Natural killer cell treated with Interleukin-12 subunit alpha and Interleukin-12 subunit beta and Interleukin-15 and Interleukin-18, amount 100 ng/mL, for 72 hours (primary cell): Measurements from ENCODE around the gene NBEAL1. TPM values are rescaled to one million over a fixed set of nuclear protein-coding genes. Genes with fewer than 3 reads are reported as not detected.
"Not testable (repeated sequence)": the region's sequence is repeated elsewhere in the genome, so short reads cannot be mapped to it uniquely, and the experiment has no call there.

Experiments
- ATAC-seq, 2 donors: fragments of 150-1000 bp; cut with Tn5 transposase in 1 of 2; sonication (Bioruptor Pico), chemical (Tn5 transposase) in 1 of 2; 2 replicates each; pipeline ENCODE4 v1.10.0; 2021
- DNase-seq: peaks from one replicate; pipeline ENCODE4 v3.0.0; 2022; ENCODE audit warnings: low spot score
- H3K27ac Mint-ChIP-seq, 2 donors: 1 replicate in 1 of 2; 2 replicates in 1 of 2; pipeline ENCODE4 v1.8.0; 2022; ENCODE audit warnings: mixed read lengths in 2 of 2, mild to moderate bottlenecking in 1 of 2, moderate library complexity in 1 of 2
- H3K27me3 Mint-ChIP-seq, 2 donors: 1 replicate in 1 of 2; 2 replicates in 1 of 2; pipeline ENCODE4 v1.8.0; 2022; ENCODE audit warnings: mixed read lengths in 2 of 2
- H3K36me3 Mint-ChIP-seq: one replicate; pipeline ENCODE4 v1.8.0; 2022; ENCODE audit warnings: mixed read lengths
- H3K4me1 Mint-ChIP-seq, 2 donors: 1 replicate in 1 of 2; 2 replicates in 1 of 2; pipeline ENCODE4 v1.8.0; 2022; ENCODE audit warnings: low read depth in 2 of 2, mixed read lengths in 2 of 2, mild to moderate bottlenecking in 1 of 2
- H3K4me3 Mint-ChIP-seq: one replicate; pipeline ENCODE4 v1.8.0; 2022; ENCODE audit warnings: mixed read lengths
- H3K9me3 Mint-ChIP-seq: 2 replicates; pipeline ENCODE4 v1.8.0; 2022; ENCODE audit warnings: mixed read lengths
- total RNA-seq, 2 donors: library from RNA; stranded (reverse); gene quantifications; one replicate each; pipeline ENCODE4 v1.2.3, GENCODE V29; 2022

The NBEAL1 gene
- total RNA-seq, 2 donors from 2014 or later, result 12.3 to 19.2 TPM

GRCh38 chr2:203021991-203022390 is 7.3 kb downstream of the NBEAL1 start:
- H3K4me1 Mint-ChIP-seq, result peaks cover 9 to 18% of the 10 kb centered on the region in 2 donors
- no peak overlapping the region for H3K27ac Mint-ChIP-seq
- H3K9me3 Mint-ChIP-seq, result no peaks in the 10 kb centered on the region
- ATAC-seq (no peak), DNase-seq (no peak)
- no peaks in the 10 kb centered on the region for H3K36me3 Mint-ChIP-seq
- no peak overlapping the region for H3K4me3 Mint-ChIP-seq
- no peaks in the 10 kb centered on the region for H3K27me3 Mint-ChIP-seq

GRCh38 chr2:203022751-203023150 is 8.1 kb downstream of the NBEAL1 start:
- Mint-ChIP-seq H3K27ac (no peak overlapping the region), H3K4me3 (no peak overlapping the region), H3K36me3 (no peaks in the 10 kb centered on the region), H3K4me1 (peaks cover 9 to 18% of the 10 kb centered on the region in 2 donors), H3K27me3 (no peaks in the 10 kb centered on the region), H3K9me3 (no peaks in the 10 kb centered on the region)
- no peak for DNase-seq
- ATAC-seq, result no peak

- no peaks in the 10 kb centered on the region for H3K36me3 Mint-ChIP-seq
- no peaks in the 10 kb centered on the region for H3K4me1 Mint-ChIP-seq
- no peak overlapping the region for H3K27ac Mint-ChIP-seq
- DNase-seq (no peak), ATAC-seq (no peak)
- no peaks in the 10 kb centered on the region for H3K27me3 Mint-ChIP-seq
- H3K9me3 Mint-ChIP-seq, result no peaks in the 10 kb centered on the region
- H3K4me3 Mint-ChIP-seq, result no peak overlapping the region
Measured at GRCh38 chr2:203025592-203025991, 10.9 kb downstream of the NBEAL1 start.

GRCh38 chr2:203030545-203030944 is 15.9 kb downstream of the NBEAL1 start:
- no peak for DNase-seq
- Mint-ChIP-seq H3K27ac (no peak overlapping the region), H3K4me3 (no peak overlapping the region), H3K36me3 (peaks cover 4% of the 10 kb centered on the region), H3K27me3 (no peaks in the 10 kb centered on the region), H3K4me1 (peaks cover 9 to 15% of the 10 kb centered on the region in 2 donors), H3K9me3 (no peaks in the 10 kb centered on the region)
- no peak for ATAC-seq

- no peaks in the 10 kb centered on the region for H3K9me3 Mint-ChIP-seq
- H3K27me3 Mint-ChIP-seq, result no peaks in the 10 kb centered on the region
- H3K36me3 Mint-ChIP-seq, result peaks cover 4% of the 10 kb centered on the region
- ATAC-seq (no peak), DNase-seq (no peak)
- H3K4me3 Mint-ChIP-seq, result no peak overlapping the region
- peaks cover 9 to 15% of the 10 kb centered on the region in 2 donors for H3K4me1 Mint-ChIP-seq
- no peak overlapping the region for H3K27ac Mint-ChIP-seq
Measured at GRCh38 chr2:203030991-203031390, 16.3 kb downstream of the NBEAL1 start.

- peak overlapping the region; percentile 9 for H3K4me3 Mint-ChIP-seq
- H3K4me1 Mint-ChIP-seq, result peaks cover 9 to 15% of the 10 kb centered on the region in 2 donors
- H3K36me3 Mint-ChIP-seq, result peaks cover 4% of the 10 kb centered on the region
- no peaks in the 10 kb centered on the region for H3K27me3 Mint-ChIP-seq
- DNase-seq, result no peak
- no peak for ATAC-seq
- H3K27ac Mint-ChIP-seq, result no peak overlapping the region
- no peaks in the 10 kb centered on the region for H3K9me3 Mint-ChIP-seq
Measured at GRCh38 chr2:203033395-203033794, 18.7 kb downstream of the NBEAL1 start.

- Mint-ChIP-seq H3K9me3 (no peaks in the 10 kb centered on the region), H3K4me3 (no peak overlapping the region), H3K27ac (no peak overlapping the region), H3K27me3 (no peaks in the 10 kb centered on the region), H3K4me1 (peaks cover 12 to 15% of the 10 kb centered on the region in 2 donors), H3K36me3 (peaks cover 4% of the 10 kb centered on the region)
- DNase-seq (no peak), ATAC-seq (no peak)
Measured at GRCh38 chr2:203035879-203036470, 21.3 kb downstream of the NBEAL1 start.

- no peak overlapping the region for H3K27ac Mint-ChIP-seq
- DNase-seq (no peak), ATAC-seq (no peak)
- no peaks in the 10 kb centered on the region for H3K27me3 Mint-ChIP-seq
- no peaks in the 10 kb centered on the region for H3K9me3 Mint-ChIP-seq
- H3K4me3 Mint-ChIP-seq, result no peak overlapping the region
- peaks cover 9 to 13% of the 10 kb centered on the region in 2 donors for H3K4me1 Mint-ChIP-seq
- peaks cover 2% of the 10 kb centered on the region for H3K36me3 Mint-ChIP-seq
Measured at GRCh38 chr2:203037026-203037425, 22.4 kb downstream of the NBEAL1 start.

GRCh38 chr2:203038586-203038985 is 23.9 kb downstream of the NBEAL1 start:
- ATAC-seq (no peak), DNase-seq (no peak)
- Mint-ChIP-seq H3K36me3 (peaks cover 2% of the 10 kb centered on the region), H3K4me1 (peaks cover 4 to 6% of the 10 kb centered on the region in 2 donors), H3K9me3 (no peaks in the 10 kb centered on the region), H3K27ac (no peak overlapping the region), H3K4me3 (no peak overlapping the region), H3K27me3 (no peaks in the 10 kb centered on the region)

GRCh38 chr2:203039211-203039610 is 24.5 kb downstream of the NBEAL1 start:
- H3K27ac Mint-ChIP-seq, result peak overlapping the region in 1 of 2 donors; percentile 37
- H3K4me3 Mint-ChIP-seq, H3K27me3 Mint-ChIP-seq, H3K9me3 Mint-ChIP-seq, DNase-seq, H3K4me1 Mint-ChIP-seq, ATAC-seq, H3K36me3 Mint-ChIP-seq: not testable (repeated sequence)

GRCh38 chr2:203040966-203041521 is 26.4 kb downstream of the NBEAL1 start:
- DNase-seq (no peak), ATAC-seq (no peak)
- no peaks in the 10 kb centered on the region for H3K27me3 Mint-ChIP-seq
- no peak overlapping the region for H3K27ac Mint-ChIP-seq
- H3K4me3 Mint-ChIP-seq, result no peak overlapping the region
- H3K9me3 Mint-ChIP-seq, result no peaks in the 10 kb centered on the region
- H3K4me1 Mint-ChIP-seq, result peaks cover 0 to 3% of the 10 kb centered on the region in 2 donors
- H3K36me3 Mint-ChIP-seq, result peaks cover 6% of the 10 kb centered on the region

- Mint-ChIP-seq H3K4me3 (no peak overlapping the region), H3K4me1 (peaks cover 0 to 3% of the 10 kb centered on the region in 2 donors), H3K9me3 (no peaks in the 10 kb centered on the region), H3K27me3 (no peaks in the 10 kb centered on the region), H3K36me3 (peaks cover 6% of the 10 kb centered on the region), H3K27ac (no peak overlapping the region)
- no peak for DNase-seq
- ATAC-seq, result no peak
Measured at GRCh38 chr2:203042178-203042577, 27.5 kb downstream of the NBEAL1 start.

- H3K27me3 Mint-ChIP-seq, result no peaks in the 10 kb centered on the region
- H3K9me3 Mint-ChIP-seq, result no peaks in the 10 kb centered on the region
- DNase-seq (no peak), ATAC-seq (no peak)
- H3K27ac Mint-ChIP-seq, result no peak overlapping the region
- no peak overlapping the region for H3K4me3 Mint-ChIP-seq
- H3K36me3 Mint-ChIP-seq, result peaks cover 6% of the 10 kb centered on the region
- H3K4me1 Mint-ChIP-seq, result peaks cover 0 to 3% of the 10 kb centered on the region in 2 donors
Measured at GRCh38 chr2:203043226-203043625, 28.6 kb downstream of the NBEAL1 start.

GRCh38 chr2:203045867-203046266 is 31.2 kb downstream of the NBEAL1 start:
- Mint-ChIP-seq H3K4me3 (no peak overlapping the region), H3K36me3 (peaks cover 6% of the 10 kb centered on the region), H3K27ac (no peak overlapping the region), H3K27me3 (no peaks in the 10 kb centered on the region), H3K9me3 (no peaks in the 10 kb centered on the region), H3K4me1 (no peaks in the 10 kb centered on the region)
- ATAC-seq (no peak), DNase-seq (no peak)

GRCh38 chr2:203052539-203052938 is 37.9 kb downstream of the NBEAL1 start:
- no peak for DNase-seq
- Mint-ChIP-seq H3K9me3 (no peaks in the 10 kb centered on the region), H3K27me3 (no peaks in the 10 kb centered on the region), H3K4me3 (no peak overlapping the region), H3K27ac (no peak overlapping the region), H3K4me1 (no peaks in the 10 kb centered on the region), H3K36me3 (no peaks in the 10 kb centered on the region)
- ATAC-seq, result no peak
